Measurements from ENCODE around the gene CDIP1.

Gene CDIP1

DNA sequence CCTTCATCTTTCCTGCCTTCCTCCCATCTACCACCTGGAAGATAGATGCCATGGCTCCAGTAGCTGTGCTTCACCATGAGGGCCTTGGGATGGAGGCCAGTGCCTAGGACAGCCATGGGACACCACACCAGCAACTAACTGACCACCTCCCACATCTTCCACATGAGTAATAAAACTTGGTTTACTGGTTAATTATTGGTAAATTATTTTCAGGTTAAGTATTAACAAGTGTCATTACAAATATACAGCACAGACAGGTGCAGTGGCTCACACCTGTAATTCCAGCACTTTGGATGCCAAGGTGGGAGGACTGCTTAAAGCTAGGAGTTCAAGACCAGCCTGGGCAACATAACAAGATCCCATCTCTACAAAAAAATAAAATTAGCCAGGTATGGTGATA, 14.0 kb downstream of the CDIP1 start:
- TF ChIP-seq CTCF (conservative IDR thresholded peaks at IDR 0.05; ENCODE audit: low read depth, low read length): no peak
- no peak overlapping the region for H3K4me3 ChIP-seq (ENCODE audit: low read length)
- no peak for DNase-seq (ENCODE audit: low read depth)

DNA sequence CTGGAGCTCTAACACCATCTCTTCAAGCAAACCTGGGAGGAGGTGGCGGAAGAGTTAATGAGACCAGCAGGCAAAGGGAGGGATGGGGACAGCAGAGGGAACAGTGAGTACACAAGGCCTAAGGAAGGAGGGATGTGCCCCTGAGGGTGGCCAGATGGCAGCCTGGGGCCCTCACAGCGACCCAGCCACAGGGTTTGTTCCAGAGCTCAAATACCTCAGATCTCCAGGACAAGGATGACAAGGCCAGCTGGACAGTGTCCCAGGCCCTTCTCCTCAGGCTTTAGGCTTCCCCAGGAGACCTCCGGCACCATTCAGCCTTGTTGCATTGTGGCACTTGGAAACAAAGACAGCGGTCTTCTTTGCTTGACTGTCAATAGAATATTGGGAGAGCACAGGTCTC, 14.9 kb downstream of the CDIP1 start:
- no peak overlapping the region for H3K4me3 ChIP-seq (ENCODE audit: low read length)
- no peak for DNase-seq (ENCODE audit: low read depth)
- TF ChIP-seq CTCF (conservative IDR thresholded peaks at IDR 0.05; ENCODE audit: low read depth, low read length): no peak

GRCh38 chr16:4522051-4522581, 16.5 kb downstream of the CDIP1 start:
- TF ChIP-seq CTCF (conservative IDR thresholded peaks at IDR 0.05; ENCODE audit: low read depth, low read length): no peak
- H3K4me3 ChIP-seq (ENCODE audit: low read length): no peak overlapping the region
- DNase-seq (ENCODE audit: low read depth): no peak

DNA sequence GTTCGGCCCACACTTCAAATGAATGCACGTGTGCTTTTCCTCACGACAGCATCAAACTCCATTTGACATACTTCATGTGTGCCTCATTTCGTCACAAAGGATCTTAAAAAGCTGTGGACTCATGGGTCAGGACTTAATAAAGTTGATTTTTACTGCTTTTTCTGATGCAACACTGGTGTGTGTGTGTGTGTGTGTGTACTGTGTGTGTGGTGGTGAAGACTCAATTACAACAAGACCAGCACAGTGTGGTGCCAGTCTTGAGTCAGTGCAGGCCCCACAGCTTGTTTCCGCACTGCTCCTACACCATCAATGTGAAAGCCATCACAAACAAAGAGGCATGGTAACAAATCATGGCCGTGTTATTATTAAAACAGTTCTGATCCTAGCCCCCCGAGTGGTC, 17.7 kb downstream of the CDIP1 start:
- no peak overlapping the region for H3K4me3 ChIP-seq (ENCODE audit: low read length)
- no peak for TF ChIP-seq CTCF (conservative IDR thresholded peaks at IDR 0.05; ENCODE audit: low read depth, low read length)
- no peak for DNase-seq (ENCODE audit: low read depth)

DNA sequence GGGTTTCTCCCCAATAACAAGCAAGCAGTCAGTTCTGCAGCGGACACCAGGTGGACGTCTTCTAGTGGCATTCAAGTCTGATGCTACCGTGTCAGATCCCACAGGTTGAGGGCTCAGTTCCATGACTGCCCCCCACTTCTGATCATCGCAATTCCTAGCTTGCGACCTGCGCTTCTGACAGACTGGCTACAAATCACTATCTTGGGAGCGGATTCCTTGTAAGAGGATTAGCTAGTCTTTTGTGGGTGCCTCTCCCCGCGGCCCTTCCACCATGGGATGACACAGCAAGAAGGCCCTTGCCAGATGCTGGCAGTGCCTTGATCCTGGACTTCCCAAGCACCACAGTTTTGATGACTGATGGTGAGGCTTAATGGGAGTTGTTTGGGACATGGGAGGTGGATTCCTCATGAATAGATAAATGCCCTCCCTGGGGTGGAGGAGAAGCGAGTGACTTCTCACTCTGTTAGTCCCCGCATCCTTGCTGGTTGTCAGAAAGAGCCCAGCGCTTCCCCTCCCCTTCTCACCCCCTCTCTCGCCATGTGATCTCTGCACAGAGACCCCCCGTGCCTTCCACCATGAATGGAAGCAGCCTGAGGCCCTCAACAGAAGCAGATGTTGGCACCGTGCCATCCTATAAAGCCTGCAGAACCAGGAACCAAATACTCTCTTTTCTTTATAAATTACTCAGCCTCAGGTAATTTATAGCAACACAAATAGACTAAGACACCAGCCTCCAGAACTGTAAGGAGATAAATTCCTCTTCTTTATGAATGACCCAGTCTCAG, 19.1 kb downstream of the CDIP1 start:
- DNase-seq (ENCODE audit: low read depth): no peak
- H3K4me3 ChIP-seq (ENCODE audit: low read length): no peak overlapping the region
- no peak for TF ChIP-seq CTCF (conservative IDR thresholded peaks at IDR 0.05; ENCODE audit: low read depth, low read length)

DNA sequence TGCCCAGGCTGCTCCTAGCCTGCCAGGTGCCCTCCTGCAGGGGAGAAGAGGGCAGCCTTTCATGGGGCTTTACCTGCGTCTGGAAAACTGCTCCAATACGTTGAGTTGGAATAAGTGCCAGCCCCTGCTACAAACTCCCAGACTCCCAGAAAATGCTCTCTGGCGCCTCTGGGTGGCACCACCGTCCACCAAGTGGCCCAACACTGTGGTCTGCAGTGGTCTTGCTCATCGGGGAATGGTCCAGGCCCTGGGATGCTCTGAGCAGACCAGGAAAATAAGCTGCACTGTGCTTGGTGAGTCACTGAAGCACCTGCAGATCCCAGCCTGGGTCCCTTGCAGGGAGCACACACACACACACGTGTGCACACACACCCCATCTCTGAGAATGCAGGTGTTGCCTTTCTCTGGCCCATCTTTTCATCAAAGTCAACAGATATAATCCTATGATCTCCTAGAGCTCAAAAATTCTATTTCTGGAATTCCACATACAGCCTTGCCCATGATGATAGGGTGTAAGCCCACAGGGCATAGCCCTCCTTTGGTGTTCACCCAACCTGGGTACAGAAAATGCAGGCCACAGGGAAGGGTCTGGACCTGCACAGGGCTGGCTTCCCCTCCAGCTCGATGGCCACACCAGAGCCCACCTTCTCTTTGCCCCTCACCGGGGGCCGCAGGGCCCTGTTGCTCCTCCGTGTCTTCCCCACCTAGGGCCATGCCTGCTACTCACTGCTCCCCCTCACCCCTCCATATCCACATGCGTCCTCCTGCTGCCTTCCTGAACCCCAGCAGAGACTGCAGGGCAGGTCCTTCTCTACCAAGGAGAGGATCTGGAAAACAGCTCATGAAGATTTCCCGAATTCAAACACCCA, 20.5 kb downstream of the CDIP1 start:
- H3K4me3 ChIP-seq (ENCODE audit: low read length): no peak overlapping the region
- no peak for DNase-seq (ENCODE audit: low read depth)
- TF ChIP-seq CTCF (conservative IDR thresholded peaks at IDR 0.05; ENCODE audit: low read depth, low read length): peak; percentile 72

All from retinal pigment epithelial cell (primary cell).